NCI-H2196 treated with DMSO at 0.1 percent for 48 hours (cell line): Measurements from ENCODE around the gene NBAS.

Experiments
- DNase-seq: peaks from one replicate; lab custom pipeline; 2025; ENCODE audit not compliant: unreplicated experiment; lab: John Stamatoyannopoulos, UW

The NBAS gene

DNA sequence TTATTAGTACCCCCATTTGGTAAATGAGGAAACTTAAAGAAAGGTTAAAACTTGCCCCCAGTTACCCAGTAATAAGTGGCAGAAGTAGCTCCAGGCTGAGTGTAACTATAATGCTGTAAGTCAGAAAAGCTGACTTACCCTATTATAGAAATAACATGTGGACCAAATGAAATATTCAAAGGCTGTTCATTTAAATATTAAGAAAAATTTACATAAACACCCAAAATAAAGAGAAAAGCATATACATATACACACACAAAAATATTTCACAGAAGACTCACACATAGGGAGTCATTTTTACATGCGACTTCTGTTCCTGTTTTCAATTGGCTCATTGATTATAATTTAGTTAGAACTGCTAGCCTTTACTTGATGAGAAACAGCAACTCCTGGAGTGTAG, 189.1 kb downstream of the NBAS start:
- DNase-seq: no peak

DNA sequence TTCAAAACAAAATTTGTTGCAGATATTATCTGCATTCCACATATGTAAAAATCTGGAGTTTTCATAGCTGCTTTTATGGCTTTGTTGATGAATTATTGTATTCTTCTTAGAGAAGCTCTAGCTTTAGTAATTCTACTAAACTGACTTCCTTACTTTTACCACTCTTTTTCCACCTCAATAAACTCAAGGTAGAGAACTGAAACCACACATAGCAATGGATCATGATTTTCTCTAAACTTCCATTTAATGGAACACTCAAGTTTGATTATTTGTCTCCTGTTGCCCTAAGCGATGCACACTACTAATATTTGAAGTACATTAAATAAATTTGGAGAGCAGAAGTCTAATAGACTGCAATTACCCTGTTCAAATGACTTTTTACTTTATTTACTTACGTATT, 192.0 kb downstream of the NBAS start:
- DNase-seq: no peak

DNA sequence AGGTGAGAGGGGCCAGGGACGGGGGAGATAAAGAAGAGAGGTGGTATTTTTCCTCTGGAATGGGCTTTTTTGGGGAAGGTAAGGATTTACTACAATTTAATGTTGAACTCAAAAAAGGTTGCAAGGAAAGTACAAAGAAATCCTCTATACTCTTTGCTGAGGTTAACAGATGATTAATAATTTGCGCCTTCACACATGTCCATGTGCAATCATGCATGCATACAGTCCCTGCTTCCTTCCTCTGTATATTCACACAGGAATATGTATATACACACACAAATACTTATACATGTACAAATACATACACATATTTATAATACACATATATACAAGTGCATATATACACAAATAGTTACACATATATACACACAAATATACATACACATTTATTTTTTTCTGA, 193.4 kb downstream of the NBAS start:
- no peak for DNase-seq

DNA sequence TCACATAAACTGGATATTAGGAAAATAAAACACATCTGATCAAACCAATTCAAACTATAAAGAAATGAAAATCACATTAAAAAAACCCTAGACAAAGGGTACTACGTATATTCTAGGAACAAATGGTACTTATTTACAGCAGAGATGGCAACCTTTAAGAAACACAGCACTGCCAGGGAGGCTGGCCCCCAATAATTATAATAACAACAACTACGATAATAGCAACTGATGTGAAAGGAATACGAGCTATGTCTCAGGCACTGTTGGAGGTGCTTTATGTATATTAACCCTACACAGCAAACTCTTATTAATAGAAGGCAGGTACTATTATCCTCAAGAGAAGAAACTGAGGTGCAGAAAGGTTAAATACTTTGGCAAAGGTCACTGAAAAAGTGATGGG, 193.9 kb downstream of the NBAS start:
- no peak for DNase-seq

DNA sequence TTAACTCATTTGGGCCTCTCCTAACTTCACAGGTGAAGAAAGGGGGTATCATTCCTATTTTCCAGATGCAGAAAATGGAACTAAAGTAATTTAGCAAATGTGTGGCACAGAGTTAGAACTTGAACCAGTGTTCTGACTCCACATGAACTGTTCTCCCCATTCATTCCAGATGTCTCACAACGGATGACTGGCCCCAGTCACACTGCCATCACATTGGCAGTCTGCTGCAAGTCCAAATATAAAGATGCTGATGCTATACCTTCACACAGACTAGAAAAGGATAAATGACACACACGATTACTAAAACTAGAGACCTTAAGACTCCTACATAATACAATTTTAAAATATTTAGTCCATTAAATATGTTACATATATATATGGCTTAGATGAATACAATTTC, 195.7 kb downstream of the NBAS start:
- no peak for DNase-seq

DNA sequence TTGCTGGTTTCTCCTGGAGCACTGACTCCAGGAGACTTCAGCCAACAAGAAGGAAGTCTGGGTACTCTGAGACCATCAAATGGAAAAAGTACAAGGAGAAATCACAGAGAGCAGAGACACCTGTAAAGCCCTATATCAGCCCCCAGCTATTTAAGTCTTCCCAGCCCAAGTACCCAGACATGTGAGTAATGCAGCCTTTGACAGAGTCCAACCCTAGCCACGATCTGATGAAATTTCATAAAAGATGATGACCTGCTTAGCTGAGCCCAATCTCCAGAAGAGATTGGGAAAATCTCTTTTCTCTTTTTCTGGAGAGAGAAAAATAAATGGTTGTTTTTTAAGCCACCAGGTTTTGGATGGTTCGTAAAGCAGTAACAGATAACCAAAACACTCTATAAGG, 196.6 kb downstream of the NBAS start:
- no peak for DNase-seq

DNA sequence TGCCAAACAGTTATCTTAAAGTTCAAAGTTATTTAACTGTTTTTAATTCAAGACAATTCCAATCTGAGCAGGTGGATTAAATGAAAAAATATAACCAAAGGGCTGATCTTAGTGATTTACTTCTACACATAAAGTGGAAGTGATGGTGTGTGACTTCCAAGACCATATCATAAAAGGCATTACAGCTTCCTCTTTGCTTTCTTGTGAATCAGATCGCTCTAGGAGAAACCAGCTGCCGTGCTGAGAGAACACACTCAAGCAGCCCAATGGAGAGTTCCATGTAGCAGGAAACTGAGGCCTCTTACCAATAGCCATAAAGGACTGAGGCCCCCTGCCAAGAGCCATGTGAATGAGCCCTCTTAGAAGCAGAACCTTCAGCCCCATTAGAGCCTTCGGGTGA, 197.4 kb downstream of the NBAS start:
- no peak for DNase-seq

DNA sequence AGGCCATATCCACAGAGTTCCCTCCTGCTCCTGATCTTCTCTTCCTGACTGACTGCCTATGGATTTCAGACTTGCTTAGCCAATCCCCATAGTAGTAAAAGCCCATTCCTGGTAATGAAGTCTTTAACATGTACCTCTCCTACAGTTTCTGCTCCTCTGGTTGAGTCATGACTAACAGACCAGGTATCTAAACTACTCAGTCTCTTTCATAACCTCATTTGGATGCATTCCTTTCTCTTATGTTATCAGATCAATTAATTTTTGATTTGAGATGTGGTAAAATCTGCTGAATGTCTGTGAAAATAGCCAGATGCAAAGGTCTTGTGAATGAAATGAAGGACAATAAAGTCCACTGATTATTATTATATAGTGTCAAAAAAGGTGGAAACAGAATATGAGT, 198.0 kb downstream of the NBAS start:
- no peak for DNase-seq

DNA sequence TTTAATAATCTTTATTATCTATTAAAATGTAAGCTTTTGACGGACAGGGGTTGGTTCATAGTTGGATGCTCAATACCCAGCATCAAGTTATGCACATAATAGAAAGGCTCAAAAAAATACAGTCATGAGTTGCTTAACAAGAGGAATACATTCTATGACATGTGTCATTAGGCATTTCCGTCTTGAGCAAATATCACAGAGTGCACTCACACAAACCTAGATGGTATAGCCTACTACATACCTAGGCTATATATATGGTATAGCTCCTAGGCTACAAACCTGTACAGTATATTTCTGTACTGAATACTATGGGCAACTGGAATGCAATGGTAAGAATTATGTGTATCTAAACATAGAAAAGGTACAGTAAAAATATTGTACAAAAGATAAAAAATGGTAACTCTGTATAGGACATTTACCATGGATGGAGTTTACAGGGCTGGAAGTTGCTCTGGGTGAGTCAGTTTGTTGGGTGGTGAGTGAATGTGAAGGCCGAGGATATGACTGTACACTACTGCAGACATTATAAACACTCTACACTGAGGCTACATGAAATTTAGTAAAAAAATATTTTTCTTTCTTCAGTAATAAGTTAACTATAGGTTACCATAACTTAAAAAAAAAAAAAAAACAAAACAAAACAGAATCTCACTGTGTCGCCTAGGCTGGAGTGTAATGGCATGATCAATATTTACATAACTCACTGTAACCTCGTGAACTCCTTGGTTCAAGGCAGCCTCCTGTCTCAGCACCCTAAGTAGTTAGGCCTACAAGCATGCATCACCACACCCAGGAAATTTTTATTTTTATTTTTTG, 201.2 kb downstream of the NBAS start:
- DNase-seq: no peak

DNA sequence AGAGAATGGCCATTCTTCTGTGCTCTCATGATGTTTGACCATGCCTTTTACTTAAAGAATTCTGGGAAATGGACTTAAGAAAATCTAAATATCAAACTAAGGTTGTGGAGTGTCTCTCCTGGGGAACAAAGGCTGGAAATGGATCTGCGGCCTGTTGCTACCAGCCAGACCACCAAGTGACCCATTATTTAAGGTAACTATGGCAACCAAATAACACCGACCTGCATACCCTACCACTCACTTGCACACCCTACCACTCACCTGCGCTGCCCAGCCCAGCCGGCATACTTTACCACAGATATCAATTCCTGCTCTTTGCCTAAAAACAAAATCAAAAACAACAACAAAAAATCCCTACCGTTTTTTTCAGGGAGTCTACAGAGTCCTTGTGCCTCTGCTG, 203.2 kb downstream of the NBAS start:
- no peak for DNase-seq

DNA sequence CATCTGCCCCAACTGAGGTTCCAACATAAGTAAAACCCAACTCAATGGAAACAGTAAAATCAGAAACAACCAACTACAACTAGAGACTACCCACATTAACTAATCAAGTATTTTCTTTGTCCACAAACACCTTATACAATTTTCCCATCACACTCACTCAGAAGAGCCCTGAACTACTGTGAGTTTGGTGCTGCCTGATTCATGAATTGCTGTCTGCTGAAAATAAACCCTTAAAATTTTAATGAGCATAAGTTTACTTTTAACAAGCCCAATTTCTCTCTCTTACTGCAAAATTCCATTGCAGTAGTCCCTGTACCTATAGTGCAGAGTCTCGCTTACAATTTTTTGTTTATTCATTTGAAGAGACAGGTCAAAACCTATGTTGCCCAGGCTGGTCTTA, 203.9 kb downstream of the NBAS start:
- DNase-seq: no peak

DNA sequence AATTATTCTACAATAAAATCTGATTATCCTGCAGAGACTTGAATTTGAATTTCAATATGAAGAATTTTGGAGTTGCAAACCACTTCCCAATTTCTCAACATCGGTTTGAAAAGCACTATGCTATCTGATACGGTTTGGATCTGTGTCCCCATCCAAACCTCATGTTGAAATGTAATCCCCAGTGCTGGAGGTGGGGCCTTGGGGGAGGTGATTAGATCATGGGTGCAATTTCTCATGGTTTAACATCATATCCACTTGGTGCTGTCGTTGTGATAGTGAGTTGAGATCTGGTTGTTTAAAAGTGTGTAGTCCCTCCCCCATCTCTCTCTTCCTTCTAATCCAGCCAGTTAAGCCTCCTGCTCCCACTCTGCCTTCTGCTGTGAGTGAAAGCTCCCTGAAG, 205.7 kb downstream of the NBAS start:
- no peak for DNase-seq

DNA sequence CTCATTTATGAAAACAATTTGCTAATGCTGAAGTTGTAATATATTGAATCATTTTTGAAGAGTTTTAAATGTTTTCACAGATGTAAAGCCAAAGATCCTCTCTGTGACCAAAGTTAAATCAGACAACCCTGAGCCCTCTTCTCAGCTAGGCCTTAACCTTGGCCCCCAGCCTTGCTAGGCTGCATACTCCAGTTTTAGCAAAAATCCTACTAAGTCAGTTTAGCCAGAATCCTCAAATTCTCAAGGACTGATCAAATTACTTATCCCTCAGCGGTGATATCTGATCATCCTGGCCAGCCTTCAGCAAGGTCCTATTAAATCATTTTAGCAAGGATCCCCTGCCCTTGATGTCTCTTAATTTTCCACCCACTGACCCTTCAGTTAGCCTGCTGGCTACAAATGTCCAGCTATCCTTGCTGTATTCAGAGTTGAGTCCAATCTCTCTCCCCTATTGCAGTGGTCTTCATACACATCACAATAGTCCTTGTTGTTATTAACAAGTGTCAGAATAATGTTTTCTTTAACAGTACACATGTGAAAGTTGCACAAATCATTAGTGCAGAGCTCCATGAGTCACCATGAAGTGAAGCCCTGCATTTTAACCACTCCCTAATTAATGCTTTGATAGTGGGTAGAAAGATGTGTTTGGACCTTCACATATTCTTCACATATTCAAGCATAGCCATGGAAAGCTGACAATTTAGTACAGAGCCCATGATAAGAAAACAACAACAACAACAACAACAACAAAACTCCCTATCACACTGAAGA, 206.4 kb downstream of the NBAS start:
- DNase-seq: no peak

DNA sequence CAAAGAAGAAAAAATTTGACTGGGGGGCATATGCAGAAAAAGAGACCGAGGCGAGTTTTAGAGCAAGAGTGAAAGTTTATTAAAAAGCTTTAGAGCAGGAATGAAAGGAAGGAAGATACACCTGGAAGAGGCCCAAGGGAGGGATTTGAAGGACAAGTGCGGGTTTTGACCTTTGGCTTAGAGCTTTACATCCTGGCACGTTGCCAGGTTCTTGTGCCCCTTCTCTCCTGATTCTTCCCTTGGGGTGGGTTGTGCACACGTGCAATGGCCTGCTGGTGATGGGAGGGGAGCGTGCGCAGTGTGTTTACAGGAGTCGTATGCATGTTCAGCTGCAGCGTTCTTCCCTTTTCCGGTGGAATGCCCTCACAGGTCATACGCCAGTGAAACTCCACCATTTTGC, 208.8 kb downstream of the NBAS start:
- no peak for DNase-seq

DNA sequence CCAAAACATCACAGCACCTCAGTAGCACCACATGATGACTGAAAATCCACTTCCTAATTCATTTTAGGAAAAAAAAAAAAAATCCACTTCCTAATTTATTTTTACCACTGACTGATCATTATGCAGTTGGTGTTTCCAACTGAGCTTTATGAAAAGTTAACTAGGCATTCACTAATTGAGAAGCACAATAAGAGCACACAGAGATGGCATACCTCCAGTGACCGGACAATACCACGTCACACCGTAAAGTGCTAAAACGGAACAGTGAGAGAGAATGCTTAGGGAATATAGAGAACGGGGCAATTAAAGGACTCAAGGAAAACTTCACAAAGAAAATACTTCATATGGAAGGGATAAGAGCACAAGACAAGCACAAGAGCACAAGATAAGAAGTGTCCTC, 212.5 kb downstream of the NBAS start:
- no peak for DNase-seq

DNA sequence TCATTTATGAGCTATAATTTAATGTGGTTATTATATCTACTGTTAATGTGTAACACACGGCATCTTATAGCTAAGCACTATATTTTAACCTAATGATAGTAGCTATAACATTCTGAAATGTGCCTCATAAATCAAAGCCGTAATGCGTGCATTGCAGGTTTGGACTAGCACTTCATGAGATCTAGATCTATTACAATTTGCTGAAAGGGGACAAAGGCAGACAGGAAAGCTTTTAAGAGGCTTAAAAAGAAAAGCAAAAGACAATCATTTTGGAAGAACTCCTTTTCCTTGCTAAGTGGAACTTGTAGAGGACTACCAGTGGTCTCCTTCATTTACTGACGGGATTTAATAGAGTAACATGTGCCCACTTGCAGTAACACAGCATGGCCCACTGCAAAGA, 213.1 kb downstream of the NBAS start:
- no peak for DNase-seq

DNA sequence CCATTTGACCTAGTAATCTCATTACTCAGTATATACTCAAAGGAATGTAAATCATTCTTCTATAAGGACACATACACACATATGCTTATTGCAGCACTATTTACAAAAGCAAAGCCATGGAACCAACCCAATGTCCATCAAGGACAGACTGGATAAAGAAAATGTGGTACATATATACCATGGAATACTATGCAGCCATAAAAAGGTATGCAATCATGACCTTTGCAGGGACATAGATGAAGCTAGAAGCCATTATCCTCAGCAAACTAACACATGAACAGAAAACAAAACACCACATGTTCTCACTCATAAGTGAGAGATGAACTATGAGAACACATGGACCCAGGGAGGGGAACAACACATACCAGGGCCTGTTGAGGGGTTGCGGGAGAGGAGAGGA, 214.5 kb downstream of the NBAS start:
- no peak for DNase-seq

DNA sequence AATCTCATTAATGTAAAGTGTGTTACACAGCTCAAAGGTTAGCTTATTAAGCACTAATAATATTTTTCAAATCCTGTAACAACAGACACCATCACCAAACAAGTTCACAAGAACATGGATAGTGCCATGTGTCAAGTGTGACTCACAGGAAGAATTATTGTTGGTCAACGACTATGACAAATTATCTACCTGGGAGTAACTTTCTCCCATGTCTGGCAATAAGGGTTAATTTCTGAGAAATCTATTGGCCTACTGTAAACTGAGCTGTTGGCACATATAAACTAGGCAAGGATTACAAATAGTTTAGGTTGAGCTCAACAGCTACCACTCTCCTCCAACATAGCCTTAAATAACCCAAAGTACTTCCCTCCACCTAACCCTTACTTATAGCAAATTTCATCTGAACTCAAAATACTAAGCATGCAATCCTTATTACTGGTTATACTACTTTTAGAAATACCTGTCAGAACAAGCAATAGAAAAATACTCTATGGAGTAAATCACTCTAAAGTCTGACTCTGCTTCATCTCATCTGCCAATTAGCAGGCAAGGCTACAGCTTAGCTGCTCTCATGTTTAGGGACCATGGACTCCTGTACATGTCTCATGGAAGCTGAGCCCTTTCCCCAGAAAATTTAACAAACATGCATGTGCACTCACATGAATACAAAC, 223.0 kb downstream of the NBAS start:
- DNase-seq: no peak

DNA sequence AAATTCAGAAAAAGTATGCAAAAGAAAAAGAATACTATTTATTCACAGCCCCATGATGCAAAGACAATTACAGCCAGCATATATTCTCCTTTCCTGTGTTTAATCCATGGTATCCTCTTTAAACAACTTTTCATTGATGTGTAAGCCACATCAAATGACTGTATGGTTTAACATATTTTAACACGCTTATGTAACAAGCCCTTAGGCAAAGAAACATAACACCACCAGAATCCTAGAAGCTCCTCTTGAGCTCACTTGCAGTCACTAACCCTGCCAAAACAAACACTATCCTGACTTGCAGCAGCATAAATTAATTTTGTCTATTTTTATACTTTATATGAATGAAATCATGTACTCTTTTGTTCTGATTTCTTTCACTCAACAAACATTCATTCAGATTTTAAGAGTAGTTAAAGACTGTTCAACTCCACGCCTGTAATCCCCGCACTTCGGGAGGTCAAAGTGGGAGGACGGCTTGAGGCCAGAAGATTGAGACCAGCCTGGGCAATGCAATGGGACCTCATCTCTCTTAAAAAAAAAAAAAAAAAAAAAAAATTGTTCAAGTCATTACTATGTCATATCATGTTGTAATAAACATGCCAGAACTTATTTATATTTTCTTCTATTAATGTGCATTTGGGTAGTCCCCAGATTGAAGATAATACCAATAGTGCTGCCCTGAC, 226.3 kb downstream of the NBAS start:
- DNase-seq: peak; percentile 73

DNA sequence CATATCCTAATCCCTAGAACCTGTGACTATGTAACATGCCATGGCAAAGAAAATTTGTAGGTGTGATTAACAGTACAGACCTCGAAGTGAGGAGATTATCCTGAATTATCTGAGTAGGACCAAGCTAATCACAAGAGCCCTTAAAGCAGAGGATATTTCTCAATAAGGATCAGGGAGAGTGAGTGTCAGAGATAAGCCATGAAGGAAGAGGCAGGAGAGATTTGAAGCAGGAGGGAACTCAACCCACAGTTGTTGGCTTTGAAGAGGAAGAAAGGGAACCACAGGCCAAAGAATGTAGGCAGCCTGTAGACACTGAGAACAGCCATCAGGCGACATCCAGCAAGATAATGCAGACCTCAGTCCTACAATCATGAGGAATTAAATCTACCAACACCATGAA, 229.3 kb downstream of the NBAS start:
- no peak for DNase-seq

DNA sequence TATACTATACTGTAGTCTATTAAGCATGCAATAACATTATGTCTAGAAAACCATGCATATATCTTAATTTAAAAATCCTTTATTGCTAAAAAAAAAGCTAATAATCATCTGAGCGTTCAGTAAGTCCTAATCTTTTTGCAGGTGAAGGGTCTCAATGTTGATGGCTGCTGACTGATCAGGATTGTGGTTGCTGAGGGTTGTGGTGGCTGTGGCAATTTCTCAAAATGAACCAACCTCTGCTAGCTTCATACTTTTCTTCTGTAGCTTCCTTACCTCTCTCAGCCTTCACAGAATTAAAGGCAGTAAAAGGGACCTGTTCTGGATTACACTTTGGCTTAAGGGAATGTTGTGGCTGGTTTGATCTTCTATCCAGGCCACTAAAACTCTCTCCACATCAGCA, 235.8 kb downstream of the NBAS start:
- DNase-seq: no peak

DNA sequence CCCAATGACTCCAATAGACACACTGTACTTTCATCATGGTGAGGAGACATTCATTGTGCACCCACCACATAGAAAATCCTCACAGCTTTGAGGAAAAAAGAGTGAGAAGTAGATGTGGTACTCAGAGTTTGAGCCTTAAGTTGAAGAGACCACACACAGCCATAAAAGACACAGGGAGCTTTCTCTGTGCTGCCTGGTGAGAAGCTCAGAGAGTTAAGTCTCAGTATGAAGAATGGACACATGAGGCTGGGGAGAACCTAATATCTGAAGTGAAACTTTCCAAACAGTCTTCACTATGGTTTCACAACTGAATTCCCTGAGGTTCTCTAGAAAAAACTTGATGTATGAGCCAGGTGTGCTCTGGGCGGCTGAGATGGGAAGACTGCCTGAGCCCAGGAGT, 237.9 kb downstream of the NBAS start:
- DNase-seq: no peak
